GM11168 (cell line): ENCODE data around the gene EDA2R.

Experiments used
- in situ Hi-C: fragments of 300-500 bp; cut with MboI; formaldehyde crosslinking; loops from one replicate; pipeline ENCODE4 v1.12.0; 2022; ENCODE audit warnings: low sequenced_read_pairs; ENCODE audit not compliant: unreplicated experiment

The EDA2R gene

DNA sequence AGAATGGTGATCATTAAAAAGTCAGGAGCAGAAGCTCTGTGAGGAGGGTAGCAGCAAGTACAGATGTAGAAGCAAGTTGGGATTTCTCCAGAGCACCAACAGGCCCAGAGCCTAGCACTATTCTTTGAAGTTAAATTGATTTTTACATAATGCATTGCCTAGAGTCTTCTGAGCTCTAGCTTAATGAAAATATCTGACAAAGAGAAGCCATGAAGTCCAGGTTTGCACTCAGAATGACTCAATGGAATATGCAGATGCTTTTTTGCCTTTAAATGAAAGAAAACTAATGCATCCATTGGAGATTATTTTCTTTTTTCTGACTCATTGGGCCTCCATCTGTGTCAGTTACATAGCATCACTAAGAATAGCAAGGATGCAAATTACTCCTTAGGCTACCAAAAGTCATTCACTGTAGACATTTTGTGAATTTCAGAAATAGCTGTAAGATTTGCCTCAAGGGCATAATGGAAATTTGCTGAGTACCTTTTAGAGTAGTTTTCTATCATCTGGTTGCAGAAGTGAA lies 91.0 kb downstream of the EDA2R start:
- in situ Hi-C loops, result no loop called here
